HG02642 (cell line): ENCODE results near the gene MOB3B.

Experiments used
- ATAC-seq: cut with Tn5 transposase; IDR thresholded peaks from one replicate; pipeline ENCODE4 v1.9.1; 2021; ENCODE audit warnings: mild to moderate bottlenecking; ENCODE audit not compliant: unreplicated experiment, poor library complexity

The MOB3B gene

DNA sequence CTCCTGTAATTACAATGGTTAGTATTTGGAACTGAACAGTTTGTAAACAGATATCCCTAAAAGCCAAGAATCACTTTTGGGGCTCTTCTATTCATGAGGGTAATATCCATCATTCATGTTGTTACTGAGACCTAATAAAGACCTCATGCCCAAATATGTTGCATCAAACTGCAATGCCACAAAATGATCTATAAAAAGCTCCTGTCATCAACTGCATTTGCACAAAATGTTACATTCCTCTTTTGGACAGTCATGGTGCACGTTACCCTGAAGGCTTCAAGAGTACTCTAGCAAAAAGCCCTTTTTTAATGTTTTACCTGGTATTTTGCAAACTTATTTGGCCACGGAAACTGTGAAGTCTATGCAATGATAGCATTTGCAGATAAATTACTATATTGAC is 218.4 kb downstream of the MOB3B start:
- ATAC-seq = no peak

DNA sequence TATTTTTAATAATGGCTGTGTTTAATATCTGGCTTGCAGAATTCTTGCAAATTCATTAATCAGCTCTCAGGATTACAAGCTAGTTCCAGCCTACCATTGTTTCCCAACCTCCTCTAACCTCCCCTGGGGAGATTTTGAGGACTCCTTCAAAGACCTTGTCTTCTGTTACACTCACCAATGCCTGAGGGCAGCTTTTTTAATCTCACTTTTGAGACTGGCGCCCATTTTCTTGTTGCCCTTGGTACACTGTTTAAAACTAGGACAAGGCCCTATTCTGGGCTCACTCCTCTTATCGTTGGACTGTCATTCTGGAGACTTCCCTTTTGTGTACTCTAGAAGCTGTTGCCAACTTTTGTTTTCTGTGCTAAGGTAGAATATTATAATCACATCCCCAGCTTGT is 219.0 kb downstream of the MOB3B start:
- ATAC-seq = no peak

DNA sequence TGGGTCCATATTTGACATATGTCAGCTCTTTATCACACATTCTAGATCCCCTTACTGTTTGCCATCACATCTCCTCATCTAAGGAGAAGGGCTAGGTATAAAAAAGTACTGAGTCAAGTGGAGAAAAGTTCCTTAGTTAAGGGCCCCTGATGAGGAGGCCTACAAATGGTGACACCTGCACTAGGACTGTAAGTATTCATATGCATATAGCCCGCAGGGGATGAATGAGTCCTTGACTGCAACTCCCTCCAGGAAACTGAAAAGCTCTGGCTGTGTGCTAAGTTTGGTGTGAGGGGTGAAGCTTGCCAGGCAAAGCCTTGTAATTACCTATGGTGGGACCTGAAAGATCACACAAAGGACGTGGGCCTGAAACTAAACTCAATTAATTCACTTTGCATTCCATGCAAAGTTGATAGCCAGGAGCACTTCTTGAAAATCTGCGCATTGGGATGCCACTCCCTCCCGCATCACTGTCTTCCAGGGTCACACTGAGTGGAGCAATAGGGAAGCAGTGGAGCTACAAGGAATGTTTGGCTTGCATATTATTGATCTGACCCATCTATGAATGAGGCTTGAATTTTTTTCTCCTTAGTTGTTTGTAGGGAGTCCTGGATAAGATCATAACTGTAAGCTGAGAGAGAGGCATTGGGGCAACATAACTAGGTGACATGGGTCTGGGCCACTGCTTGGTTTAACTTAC is 220.8 kb downstream of the MOB3B start:
- no peak for ATAC-seq

- no peak for ATAC-seq
Observed at GRCh38 chr9:27304521-27304920, 225.1 kb downstream of the MOB3B start.

DNA sequence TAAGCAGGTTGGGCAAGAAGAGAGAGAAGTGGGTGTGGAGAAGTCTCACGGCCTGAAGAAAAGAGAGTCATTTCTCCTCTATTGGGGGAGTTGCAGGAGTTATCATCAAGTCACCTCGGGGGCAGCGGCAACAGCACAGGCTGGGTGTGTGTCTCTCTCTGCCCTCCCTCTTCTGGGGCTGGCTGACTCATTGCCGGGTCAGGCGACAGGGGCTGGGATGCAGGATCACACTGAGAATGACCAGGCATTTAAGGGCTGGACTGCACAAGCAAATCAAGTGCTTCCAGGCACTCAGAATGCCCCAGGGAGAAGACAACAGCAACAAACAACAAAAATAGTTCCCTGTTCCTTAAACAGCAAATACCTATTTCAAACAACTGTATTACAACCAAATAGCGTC is 226.4 kb downstream of the MOB3B start:
- no peak for ATAC-seq

- no peak for ATAC-seq
Observed at GRCh38 chr9:27297050-27297449, 232.6 kb downstream of the MOB3B start, which contains the start of gene EQTN. Gene EQTN, minus strand, starts transcription at chr9:27297150. Its CDS starts 95 bp downstream, at chr9:27297055.

GRCh38 chr9:27293996-27294395 is 235.6 kb downstream of the MOB3B start:
- no peak for ATAC-seq

DNA sequence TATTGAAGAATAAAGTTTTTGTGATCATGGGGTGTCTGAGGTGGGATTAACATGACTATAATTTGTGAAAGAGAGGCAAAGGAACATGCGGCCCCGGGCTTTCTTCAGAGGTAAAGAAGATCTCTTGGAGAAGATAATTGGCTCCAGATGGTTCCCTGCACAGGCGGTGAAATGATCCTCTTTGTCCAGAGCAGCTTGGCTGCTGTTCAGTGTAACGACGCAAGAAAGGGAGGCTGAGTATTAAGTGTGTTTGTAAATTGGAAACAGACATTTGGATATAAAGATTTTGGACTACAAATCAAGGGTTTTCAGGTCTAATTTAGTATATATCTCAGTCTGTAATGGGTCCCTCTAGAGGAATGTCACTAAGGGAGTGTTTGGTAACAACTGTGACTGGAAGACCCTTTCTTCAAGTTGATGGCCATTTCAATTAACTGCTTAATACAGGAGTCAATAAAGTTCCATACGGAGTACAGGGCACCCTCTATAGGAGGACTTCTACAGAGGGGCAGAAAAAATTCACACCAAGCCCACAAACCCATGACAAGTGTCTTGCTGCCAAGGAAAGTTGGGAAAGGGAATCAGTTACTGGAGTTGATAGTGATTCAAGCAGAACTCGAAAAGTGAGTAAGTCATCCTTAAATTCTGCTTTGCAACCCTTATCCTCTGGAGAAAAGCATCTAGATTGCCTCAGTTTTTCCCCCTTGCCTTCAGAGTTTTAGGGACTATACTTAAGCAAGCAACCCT is 236.8 kb downstream of the MOB3B start:
- ATAC-seq = no peak

DNA sequence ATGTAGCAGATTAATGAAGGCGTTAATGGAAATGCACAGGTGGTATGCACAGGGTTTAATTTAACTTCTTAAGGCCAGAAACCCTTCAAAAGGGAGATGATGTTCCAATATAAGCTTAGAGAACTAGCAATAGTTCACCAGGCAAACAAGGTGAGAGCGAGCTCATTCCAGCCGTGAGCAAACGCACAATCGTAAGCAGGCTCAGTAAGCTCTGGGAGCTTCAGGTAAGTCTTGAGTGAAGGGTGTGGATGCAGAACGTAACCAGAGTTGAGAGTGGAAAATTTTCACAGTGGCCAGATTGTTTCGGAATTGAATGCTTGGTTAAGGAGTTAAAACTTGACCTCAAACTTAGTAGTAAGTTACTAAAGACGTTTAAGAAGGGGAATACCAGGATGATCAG is 238.3 kb downstream of the MOB3B start:
- no peak for ATAC-seq

GRCh38 chr9:27282269-27282668 is 247.3 kb downstream of the MOB3B start:
- ATAC-seq = no peak

DNA sequence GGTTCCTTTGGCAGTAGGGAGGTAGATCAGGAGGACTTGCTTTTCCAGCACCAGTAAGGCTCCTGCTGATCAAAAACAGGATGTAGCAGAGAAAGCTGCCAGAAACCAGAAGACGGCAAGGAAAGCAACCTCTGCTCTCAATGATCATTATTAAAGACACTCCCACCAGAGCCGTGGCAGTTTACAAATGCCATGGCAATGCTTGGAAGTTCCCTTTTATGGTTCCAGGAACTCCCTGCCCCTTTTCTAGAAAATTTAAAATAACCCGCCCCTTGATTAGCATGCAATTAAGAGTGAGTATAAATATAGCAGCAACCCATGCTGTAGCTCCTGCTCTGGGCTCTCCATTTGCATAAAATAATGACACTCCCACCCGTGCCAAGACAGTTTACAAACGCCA is 248.8 kb downstream of the MOB3B start:
- ATAC-seq = no peak

- no peak for ATAC-seq
Observed at GRCh38 chr9:27280249-27280648, 249.4 kb downstream of the MOB3B start.

DNA sequence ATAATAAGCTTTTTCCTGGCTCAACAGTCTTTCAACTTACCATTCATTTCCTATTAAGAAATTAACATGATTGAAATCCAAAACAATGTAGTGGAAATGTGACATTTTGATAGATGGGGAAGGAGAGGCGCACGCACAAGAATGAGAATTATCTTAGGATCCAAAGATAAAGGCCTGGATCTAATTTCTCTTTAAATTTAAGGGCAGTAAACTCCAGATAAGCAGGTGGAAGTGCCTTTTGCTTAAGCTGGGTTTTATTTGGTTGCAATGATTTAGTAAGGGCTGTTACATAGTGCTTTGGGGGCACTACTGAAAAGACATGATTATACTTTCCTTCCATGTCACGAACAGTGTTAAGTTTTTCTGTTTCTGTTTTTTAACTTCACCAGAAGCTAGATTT is 250.0 kb downstream of the MOB3B start:
- no peak for ATAC-seq

GRCh38 chr9:27278374-27278773 is 251.2 kb downstream of the MOB3B start:
- no peak for ATAC-seq

- peak; percentile 58 for ATAC-seq
Observed at GRCh38 chr9:27276193-27277030, 253.2 kb downstream of the MOB3B start.
